Mucosa of rectum (tissue), 2 donors: ENCODE measurements around the gene CBX4.

Experiments
- H3K27ac ChIP-seq, 2 donors: one replicate each; pipeline ENCODE4 v1.7.0; 2013; ENCODE audit warnings: inconsistent platforms in 2 of 2, low read depth in 2 of 2, low read length in 2 of 2
- H3K27me3 ChIP-seq, 2 donors: one replicate each; pipeline ENCODE4 v1.7.0; 2013; ENCODE audit warnings: low read length in 2 of 2; ENCODE audit not compliant: control insufficient read depth in 2 of 2, insufficient read depth in 2 of 2
- H3K36me3 ChIP-seq, 2 donors: one replicate each; pipeline ENCODE4 v1.7.0; 2013; ENCODE audit warnings: low read length in 2 of 2; ENCODE audit not compliant: control insufficient read depth in 2 of 2, insufficient read depth in 2 of 2
- H3K4me1 ChIP-seq, 2 donors: one replicate each; pipeline ENCODE4 v1.7.0; 2013; ENCODE audit warnings: low read length in 2 of 2, mild to moderate bottlenecking in 1 of 2; ENCODE audit not compliant: control insufficient read depth in 2 of 2, insufficient read depth in 2 of 2
- H3K4me3 ChIP-seq, 2 donors: one replicate each; pipeline ENCODE4 v1.7.0; 2013; ENCODE audit warnings: low read length in 2 of 2
- H3K9ac ChIP-seq, 2 donors: one replicate each; pipeline ENCODE4 v1.7.0; 2013; ENCODE audit warnings: low read length in 2 of 2, low read depth in 1 of 2, mild to moderate bottlenecking in 1 of 2
- H3K9me3 ChIP-seq, 2 donors: one replicate each; pipeline ENCODE4 v1.7.0; 2013; ENCODE audit warnings: low read length in 2 of 2; ENCODE audit not compliant: control insufficient read depth in 2 of 2
- donor health status: healthy.
- donor health status: Normal muscosa, but diverticular disease.

Gene CBX4

DNA sequence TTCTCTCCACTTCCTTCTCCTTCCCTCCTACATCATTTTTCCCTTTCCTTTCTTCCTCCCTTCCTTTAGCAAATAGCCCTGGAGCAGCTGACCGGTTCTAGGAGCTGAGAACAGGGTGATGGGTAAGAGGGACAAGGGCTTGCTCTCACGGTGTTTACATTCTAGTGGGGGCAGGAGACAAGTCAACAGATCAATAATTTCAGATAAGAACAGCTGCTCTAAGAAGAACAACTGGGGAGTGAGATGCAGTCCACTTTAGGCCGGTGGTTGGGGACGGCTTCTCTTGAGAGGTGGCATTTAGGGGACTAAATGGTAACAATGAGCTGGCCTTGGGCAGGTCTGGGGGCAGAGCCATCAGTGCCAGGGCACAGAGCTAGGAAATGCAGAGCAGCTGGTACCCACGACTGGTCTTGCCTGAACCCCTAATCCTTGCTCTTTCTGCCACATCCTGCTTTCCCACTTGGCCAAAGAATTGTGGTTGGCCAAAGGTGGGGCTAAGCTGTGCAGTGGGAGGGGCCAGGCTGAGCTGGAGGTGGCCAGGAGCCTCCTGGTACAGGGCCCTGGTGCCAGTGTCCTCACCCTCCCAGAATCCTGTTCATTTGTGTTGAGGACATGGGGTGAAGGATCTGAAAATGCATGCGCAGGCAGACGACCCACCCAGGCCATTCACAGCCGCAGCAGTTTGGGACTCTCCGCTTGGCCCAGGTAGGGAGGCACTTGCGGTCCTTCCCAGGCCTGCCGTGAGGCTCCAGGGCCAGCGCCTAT, 17.7 kb downstream of the CBX4 start:
- Histone ChIP-seq H3K4me3 (no peak overlapping the region), H3K27me3 (peaks cover 14 to 16% of the 10 kb centered on the region in 2 donors), H3K9me3 (no peaks in the 10 kb centered on the region), H3K36me3 (no peaks in the 10 kb centered on the region), H3K9ac (no peak overlapping the region), H3K27ac (no peak overlapping the region), H3K4me1 (no peaks in the 10 kb centered on the region)

DNA sequence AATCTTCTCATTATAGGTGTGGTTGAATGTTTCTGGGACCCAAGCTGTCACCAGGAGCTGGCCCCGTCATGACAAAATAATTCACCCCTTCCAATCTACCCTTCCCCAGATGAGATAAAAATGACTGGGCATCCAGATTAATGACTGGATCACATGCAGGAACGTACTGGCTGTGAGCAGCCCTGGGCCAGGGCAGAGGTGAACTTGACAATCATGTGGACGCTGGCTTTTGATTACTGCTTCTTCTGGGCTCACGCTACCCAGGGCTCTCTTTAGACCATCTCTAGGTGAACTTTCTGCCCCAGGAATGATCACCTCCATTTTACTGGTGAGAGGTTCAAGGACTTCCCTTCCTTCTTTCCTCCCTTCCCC, 18.3 kb downstream of the CBX4 start:
- H3K9ac ChIP-seq, result no peak overlapping the region
- H3K36me3 ChIP-seq, result no peaks in the 10 kb centered on the region
- no peak overlapping the region for H3K4me3 ChIP-seq
- H3K27me3 ChIP-seq, result peaks cover 20 to 22% of the 10 kb centered on the region in 2 donors
- H3K27ac ChIP-seq, result no peak overlapping the region
- H3K9me3 ChIP-seq, result no peaks in the 10 kb centered on the region
- H3K4me1 ChIP-seq, result no peaks in the 10 kb centered on the region

DNA sequence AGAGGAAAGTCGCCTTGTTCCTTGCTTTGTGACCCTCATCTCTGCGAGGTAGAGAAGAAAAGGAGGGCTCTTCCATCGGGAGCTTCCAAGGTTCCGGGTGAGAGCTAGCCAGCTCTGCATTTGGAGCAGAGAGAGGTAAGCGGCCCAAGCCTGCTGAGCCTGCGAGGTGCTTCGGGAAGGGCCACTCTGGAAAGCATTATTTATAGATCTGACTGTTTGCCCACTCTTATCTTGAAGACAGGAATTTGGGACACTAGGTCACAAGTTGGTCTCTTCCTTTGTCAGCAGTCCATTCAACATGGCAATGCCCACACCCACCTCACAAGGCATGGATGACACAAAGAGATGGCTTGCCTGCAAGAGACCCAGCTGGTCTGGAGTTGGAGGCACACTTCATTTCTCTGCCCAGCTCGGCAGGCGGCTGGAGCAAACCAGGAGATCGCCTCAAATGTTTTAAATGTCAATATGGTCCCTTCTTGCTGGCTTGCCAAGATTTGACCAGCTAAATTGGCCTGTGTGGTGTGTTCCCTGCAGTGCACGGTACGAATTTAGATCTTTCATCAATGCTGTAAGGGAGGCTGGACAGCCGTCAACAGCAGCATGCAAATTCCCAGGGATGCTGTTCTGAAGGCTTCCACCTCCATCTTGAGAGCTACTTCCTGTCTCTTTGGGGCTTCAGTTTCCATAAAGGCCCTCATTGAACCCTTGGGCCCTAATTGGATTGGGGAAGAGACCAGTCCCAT, 19.5 kb downstream of the CBX4 start:
- Histone ChIP-seq H3K9me3 (no peaks in the 10 kb centered on the region), H3K36me3 (no peaks in the 10 kb centered on the region), H3K9ac (no peak overlapping the region), H3K27me3 (peaks cover 25 to 26% of the 10 kb centered on the region in 2 donors), H3K4me1 (peaks cover 5% of the 10 kb centered on the region in 2 donors), H3K27ac (no peak overlapping the region), H3K4me3 (no peak overlapping the region)

DNA sequence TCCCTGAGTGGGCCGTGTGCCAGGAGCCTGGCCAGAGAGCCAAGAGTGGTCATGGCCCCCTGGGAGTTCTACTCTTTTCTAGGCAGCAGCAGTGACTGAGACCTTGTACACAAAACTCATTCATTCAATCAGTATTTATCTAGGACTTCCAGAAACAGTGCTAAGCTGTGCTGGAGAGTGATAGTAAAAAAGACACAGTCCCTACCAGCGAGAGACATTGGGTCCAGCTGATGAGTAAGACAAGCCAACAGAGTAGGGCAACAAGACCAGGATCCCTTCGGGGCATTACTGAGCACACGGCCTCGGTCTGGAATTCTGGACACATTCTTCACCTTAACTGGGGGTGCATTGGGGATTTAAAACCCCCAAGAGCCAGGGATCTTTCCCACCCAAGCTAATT, 20.2 kb downstream of the CBX4 start:
- H3K4me3 ChIP-seq, result no peak overlapping the region
- H3K9ac ChIP-seq, result no peak overlapping the region
- no peaks in the 10 kb centered on the region for H3K36me3 ChIP-seq
- H3K27me3 ChIP-seq, result peaks cover 30 to 31% of the 10 kb centered on the region in 2 donors
- no peak overlapping the region for H3K27ac ChIP-seq
- peaks cover 5 to 9% of the 10 kb centered on the region in 2 donors for H3K4me1 ChIP-seq
- no peaks in the 10 kb centered on the region for H3K9me3 ChIP-seq

DNA sequence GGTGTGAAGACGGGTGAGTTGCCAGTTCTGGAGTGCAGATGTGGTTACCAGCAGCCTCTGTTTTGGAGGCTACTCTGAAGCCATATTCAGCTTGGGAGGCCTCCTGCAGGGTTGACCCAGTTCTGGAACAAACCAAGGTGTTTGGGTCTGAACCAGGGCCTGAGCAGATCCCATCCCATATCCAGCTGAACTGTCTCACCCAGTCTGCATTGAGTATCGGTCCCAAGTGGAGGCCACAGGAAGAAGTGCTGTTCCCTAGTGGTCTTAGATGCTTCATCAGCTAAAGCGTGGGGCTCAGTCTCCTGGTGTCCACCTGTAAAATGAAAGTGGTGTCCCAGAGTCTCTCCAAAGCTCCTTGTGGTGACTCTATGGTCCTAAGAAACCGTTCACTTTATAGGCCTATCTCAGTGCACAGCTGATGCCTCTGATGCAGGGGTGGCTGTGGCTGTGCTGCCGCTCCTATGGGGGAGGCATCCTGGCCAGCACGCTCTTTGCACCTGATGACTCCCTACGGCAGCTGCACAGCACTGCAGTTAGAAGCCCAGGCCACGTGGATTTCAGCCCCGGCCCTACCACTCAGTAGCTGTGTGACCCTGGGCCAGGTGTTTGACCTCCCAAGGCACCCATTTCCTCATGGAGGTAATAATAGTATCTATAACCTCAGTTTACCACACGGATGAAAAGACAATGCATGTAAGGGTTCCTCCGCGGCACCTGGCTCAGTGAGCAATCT, 21.0 kb downstream of the CBX4 start:
- H3K9me3 ChIP-seq, result no peaks in the 10 kb centered on the region
- no peak overlapping the region for H3K4me3 ChIP-seq
- H3K9ac ChIP-seq, result no peak overlapping the region
- H3K36me3 ChIP-seq, result no peaks in the 10 kb centered on the region
- peaks cover 30 to 32% of the 10 kb centered on the region in 2 donors for H3K27me3 ChIP-seq
- H3K27ac ChIP-seq, result no peak overlapping the region
- H3K4me1 ChIP-seq, result peaks cover 5 to 11% of the 10 kb centered on the region in 2 donors

DNA sequence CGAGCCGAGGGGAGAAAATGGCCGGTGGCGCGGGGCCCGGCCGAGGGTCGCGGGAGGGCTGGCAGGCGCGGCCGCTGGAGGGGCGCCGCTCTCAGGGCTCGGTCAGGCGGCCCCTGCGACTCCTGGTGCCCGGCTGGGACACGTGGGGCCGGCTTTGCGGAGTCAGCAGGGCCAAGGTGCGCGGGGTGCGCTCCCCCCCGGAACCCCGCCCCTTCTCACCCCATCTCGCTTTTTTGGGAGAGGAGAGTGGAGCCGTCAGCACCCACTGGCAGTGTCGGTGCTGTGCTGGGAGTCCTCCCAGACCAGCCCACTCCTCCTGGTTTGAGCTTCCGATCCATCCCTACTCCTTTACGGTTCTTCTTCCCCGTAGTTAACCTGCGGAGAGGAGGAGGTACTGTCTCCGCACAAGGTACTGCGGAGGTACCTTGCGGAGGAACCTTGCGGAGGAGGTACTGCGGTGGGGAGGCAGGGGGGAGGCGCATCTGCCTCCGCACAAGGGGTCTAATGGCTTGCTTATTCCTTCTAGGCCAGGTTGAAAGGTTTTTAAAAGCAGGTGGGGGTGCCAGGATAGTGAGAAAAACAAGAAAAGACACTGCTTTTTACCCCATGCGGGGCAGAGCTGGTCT, 23.3 kb downstream of the CBX4 start:
- Histone ChIP-seq H3K27ac (no peak overlapping the region), H3K4me3 (no peak overlapping the region), H3K9me3 (no peaks in the 10 kb centered on the region), H3K9ac (no peak overlapping the region), H3K27me3 (peaks cover 50 to 51% of the 10 kb centered on the region in 2 donors), H3K4me1 (peaks cover 15 to 26% of the 10 kb centered on the region in 2 donors), H3K36me3 (no peaks in the 10 kb centered on the region)

DNA sequence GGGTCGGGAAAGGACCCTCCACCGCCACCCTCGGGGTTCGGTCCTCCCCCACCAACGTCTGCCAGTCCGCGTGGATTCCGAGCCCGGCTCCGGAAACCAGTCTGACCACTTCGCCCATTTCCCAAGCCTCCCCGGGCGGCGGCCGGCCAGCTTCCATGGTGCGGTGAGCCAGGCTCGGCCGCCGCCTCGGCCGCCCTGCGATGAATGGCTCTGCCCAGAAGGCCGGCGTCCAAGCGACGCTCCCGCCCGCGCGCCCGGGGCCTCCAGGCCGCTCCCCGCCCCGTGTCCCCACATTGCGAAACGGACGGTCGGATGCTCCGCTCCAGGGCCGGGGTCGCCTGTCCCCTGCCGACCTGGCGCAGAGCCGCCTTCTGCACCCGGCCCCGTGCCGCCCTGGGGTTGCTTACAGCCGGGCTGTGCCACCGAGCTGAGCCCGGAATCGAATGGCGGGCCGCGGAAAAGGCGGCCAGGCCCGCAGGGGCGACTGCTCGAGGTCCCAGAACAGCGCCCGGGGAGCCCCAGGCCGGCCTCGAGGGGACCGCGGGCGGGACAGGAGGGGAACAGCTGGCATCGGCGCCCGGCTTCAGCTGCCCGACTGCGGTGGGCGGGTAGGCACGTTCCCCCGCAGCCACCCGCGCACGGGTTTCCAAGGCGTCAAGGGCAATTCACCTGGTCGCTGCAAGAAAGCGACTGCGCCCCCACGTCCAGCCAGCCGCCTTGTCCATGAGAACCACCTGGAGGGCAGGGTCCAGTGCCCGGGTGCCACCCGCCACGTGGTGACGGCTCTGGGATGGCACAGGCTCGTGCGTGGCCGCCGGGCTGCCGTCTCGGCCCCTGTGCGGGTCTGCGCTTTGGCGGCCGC, 24.0 kb downstream of the CBX4 start:
- Histone ChIP-seq H3K4me3 (peak overlapping the region in 1 of 2 donors; percentile 24), H3K9me3 (no peaks in the 10 kb centered on the region), H3K36me3 (no peaks in the 10 kb centered on the region), H3K9ac (peak overlapping the region in 1 of 2 donors; percentile 53), H3K27ac (no peak overlapping the region), H3K27me3 (peaks cover 53 to 54% of the 10 kb centered on the region in 2 donors), H3K4me1 (peaks cover 20 to 32% of the 10 kb centered on the region in 2 donors)

DNA sequence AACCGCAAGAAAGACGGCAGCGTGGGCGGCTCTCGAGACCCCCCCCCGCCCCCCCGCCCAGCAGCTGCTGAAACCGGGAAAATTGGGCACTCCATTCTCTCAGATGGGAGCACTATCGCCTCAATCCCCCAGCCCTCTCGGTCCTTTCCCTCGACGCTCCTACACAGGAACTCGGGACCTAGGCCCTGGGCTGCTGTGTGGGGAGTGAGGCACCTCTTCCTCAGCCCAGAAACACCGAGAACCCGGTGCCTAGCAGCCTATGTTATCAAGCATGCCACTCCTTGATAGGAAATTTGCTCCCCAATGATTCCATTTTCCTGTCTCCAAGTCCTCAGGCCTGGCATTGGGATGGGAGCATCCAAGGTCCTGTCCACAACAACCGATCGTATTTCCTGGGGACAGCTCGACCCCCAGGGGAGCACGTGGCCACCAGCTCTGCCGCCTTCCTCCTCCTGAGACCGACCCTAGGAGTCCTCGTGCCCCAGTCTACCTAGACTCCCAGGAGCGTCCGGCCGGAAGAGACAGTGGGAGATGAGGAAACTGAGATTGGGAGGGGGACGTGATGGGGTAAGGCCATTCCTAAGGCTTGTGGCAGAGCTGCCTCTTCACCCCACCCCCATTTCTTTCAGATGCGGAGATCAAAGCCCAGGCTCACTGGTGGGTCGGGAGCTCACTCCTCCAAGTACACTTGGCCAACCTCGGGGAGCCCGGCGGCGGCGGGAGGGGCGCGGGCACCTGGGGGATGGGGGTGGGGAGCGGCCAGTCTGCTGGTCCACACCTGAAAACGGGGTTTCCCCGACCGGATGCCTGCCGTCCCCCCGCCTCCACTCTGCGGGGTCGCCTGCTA, 24.9 kb downstream of the CBX4 start:
- no peak overlapping the region for H3K4me3 ChIP-seq
- no peak overlapping the region for H3K9ac ChIP-seq
- no peak overlapping the region for H3K27ac ChIP-seq
- H3K4me1 ChIP-seq, result peaks cover 20 to 32% of the 10 kb centered on the region in 2 donors
- H3K36me3 ChIP-seq, result no peaks in the 10 kb centered on the region
- H3K9me3 ChIP-seq, result no peaks in the 10 kb centered on the region
- H3K27me3 ChIP-seq, result peaks cover 55% of the 10 kb centered on the region in 2 donors
